8988T (cell line): ENCODE data around the gene CRELD2.

Source experiments
- DNase-seq: peaks from one replicate; pipeline ENCODE4 v3.0.0; 2011

CRELD2 gene

GRCh38 chr22:49959782-49960158 lies 41.3 kb downstream of the CRELD2 start:
- DNase-seq, result peak; percentile 63

GRCh38 chr22:49960159-49961004 lies 41.9 kb downstream of the CRELD2 start, which contains the start of gene PIM3:
PIM3 (plus strand) TSS chr22:49960772; CDS start chr22:49960948, 176 bp downstream.
- DNase-seq, result peak; percentile 99

- DNase-seq, result no peak
Measured at GRCh38 chr22:49961005-49961600, 42.7 kb downstream of the CRELD2 start.

GRCh38 chr22:49961601-49962011 lies 43.2 kb downstream of the CRELD2 start:
- no peak for DNase-seq

- peak; percentile 77 for DNase-seq
Measured at GRCh38 chr22:49962012-49962750, 43.7 kb downstream of the CRELD2 start.

- DNase-seq, result peak; percentile 34
Measured at GRCh38 chr22:49962751-49963646, 44.6 kb downstream of the CRELD2 start.

- peak; percentile 18 for DNase-seq
Measured at GRCh38 chr22:49963647-49964026, 45.2 kb downstream of the CRELD2 start.

GRCh38 chr22:49964136-49965090 lies 46.0 kb downstream of the CRELD2 start:
- peak; percentile 18 for DNase-seq

GRCh38 chr22:49965091-49966040 lies 46.9 kb downstream of the CRELD2 start:
- peak; percentile 12 for DNase-seq

- DNase-seq, result peak; percentile 10
Measured at GRCh38 chr22:49966041-49966773, 47.8 kb downstream of the CRELD2 start.

GRCh38 chr22:49966774-49967705 lies 48.6 kb downstream of the CRELD2 start:
- DNase-seq, result peak; percentile 10

- peak; percentile 7 for DNase-seq
Measured at GRCh38 chr22:49967706-49968208, 49.3 kb downstream of the CRELD2 start.

GRCh38 chr22:49968313-49968830 lies 49.9 kb downstream of the CRELD2 start:
- DNase-seq, result no peak

GRCh38 chr22:49968831-49969661 lies 50.6 kb downstream of the CRELD2 start:
- peak; percentile 14 for DNase-seq

- peak; percentile 11 for DNase-seq
Measured at GRCh38 chr22:49969751-49970527, 51.5 kb downstream of the CRELD2 start.
